ENCODE results near the gene OBSL1.

Gene OBSL1

DNA sequence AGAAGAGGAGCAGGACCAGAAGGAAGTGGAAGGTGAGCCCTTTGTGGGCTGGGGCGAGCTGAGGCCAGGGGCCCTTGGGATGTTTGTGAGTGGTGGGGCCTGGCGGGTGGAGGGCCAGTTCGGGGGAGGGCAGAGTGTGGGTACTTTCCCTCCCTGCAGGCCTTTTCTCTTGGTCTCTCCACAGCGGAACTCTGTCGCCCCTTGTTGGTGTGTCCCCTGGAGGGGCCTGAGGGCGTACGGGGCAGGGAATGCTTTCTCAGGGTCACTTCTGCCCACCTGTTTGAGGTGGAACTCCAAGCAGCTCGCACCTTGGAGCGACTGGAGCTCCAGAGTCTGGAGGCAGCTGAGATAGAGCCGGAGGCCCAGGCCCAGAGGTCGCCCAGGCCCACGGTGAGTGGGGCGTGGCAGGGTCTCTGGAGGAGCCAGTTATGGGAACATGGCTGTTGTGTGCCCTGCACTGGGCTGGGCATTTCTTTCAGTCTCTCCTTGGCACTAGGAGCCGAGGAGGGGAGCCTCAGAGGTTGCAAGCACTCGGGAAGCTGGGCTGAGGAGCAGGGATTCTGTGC lies 37.1 kb upstream of the OBSL1 start:
- TF ChIP-seq, protein P1, sequence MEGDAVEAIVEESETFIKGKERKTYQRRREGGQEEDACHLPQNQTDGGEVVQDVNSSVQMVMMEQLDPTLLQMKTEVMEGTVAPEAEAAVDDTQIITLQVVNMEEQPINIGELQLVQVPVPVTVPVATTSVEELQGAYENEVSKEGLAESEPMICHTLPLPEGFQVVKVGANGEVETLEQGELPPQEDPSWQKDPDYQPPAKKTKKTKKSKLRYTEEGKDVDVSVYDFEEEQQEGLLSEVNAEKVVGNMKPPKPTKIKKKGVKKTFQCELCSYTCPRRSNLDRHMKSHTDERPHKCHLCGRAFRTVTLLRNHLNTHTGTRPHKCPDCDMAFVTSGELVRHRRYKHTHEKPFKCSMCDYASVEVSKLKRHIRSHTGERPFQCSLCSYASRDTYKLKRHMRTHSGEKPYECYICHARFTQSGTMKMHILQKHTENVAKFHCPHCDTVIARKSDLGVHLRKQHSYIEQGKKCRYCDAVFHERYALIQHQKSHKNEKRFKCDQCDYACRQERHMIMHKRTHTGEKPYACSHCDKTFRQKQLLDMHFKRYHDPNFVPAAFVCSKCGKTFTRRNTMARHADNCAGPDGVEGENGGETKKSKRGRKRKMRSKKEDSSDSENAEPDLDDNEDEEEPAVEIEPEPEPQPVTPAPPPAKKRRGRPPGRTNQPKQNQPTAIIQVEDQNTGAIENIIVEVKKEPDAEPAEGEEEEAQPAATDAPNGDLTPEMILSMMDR (IDR thresholded peaks at IDR 0.05) = no peak
- peak overlapping the region in 1 of 2 donors; percentile 36 for H3K27ac ChIP-seq

DNA sequence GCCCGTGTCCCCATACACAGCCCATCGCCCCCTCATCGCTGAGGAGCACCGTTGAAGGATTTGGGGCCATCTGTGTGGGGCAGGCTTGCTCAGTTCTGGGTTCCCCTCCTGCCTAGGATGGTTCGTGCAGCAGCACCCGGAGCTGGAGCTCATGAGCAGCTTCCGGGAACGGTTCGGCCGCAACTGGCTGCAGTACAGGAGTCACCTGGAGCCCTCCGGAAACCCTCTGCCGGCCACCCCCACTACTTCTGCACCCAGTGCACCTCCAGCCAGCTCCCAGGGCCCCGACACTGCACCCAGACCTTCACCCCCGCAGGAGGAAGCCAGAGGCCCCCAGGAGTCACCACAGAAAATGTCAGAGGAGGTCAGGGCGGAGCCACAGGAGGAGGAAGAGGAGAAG lies 36.6 kb upstream of the OBSL1 start:
- no peak overlapping the region for H3K27ac ChIP-seq
- H3K4me3 ChIP-seq = no peak overlapping the region
- DNase-seq (ENCODE audit: low spot score) = no peak
- TF ChIP-seq, protein P1 (IDR thresholded peaks at IDR 0.05) = no peak

More for the DNA sequence above, 37.1 kb upstream of the OBSL1 start:
- no peak for DNase-seq (ENCODE audit: low spot score)
- no peak overlapping the region for H3K4me3 ChIP-seq

DNA sequence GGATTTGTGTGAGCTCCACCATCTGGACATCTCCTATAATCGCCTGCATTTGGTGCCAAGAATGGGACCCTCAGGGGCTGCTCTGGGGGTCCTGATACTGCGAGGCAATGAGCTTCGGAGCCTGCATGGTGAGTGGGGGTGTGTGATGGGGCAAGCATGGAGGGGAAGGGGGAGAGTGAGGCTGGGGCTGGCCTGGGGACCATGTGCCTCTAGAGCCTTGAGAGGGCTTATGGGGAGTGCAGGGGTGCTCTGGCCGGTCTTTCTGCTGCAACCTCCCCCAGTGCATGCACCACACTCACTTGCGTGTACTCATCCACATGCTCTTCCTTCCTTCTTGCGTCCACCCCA lies 34.2 kb upstream of the OBSL1 start:
- TF ChIP-seq, protein P1 (IDR thresholded peaks at IDR 0.05) = no peak
- H3K4me3 ChIP-seq = no peak overlapping the region
- H3K27ac ChIP-seq = peak overlapping the region in 1 of 2 donors; percentile 22
- no peak for DNase-seq (ENCODE audit: low spot score)

DNA sequence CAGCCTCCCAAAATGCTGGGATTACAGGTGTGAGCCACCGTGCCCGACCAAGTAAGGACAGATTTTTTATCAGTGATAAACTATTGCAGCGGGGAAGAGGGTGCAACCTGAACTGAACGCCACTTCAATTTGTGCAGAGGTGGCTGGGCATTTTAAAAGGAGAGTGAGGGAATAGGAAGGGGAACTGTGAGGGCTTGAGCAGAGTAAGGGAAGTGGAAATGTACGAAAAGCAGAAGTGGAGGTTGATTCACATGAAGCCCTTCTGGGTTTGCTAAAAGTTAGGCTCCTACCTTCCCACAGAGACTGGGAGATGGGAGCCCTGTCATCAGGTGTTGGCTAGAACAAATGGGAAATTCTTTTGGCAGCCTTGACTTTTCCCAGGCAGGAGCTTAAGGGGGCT lies 32.4 kb upstream of the OBSL1 start:
- H3K4me3 ChIP-seq = no peak overlapping the region
- H3K27ac ChIP-seq = no peak overlapping the region
- TF ChIP-seq, protein P1 (IDR thresholded peaks at IDR 0.05) = no peak
- no peak for DNase-seq (ENCODE audit: low spot score)

DNA sequence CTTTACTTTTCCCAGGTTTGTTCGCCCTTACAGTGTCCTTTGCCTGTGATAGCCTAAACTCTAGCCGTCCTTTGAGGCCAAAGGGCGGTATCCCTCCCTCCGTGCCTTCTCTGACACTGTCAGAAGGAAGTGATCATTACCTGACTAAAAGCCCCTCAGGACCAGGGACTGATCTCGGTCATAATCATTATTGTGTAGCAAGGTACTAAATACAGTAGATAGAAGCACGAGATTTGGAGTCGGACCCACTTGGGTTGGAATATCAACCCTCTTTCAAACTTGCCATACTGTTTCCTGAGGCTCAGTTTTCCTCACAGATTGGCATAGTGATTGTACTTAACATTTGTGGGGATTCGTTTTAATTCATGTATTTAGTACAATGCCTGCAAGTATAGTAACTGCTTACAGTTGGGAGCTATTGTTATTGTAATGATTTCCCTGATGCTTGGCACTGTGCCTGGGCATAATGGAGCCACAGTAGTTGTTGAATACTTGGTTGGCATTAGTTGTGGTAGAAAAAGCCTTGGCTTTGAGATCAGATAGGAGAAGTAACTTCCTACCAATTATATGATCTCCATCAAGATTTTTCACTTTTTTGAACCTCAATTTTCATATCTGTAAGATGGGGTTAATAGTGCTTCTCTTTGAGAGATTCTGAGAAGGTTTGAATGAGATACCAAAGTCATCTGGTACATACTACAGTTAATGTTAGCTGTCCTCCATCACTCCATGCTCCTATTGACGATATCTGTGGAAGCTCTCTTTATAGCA lies 27.2 kb upstream of the OBSL1 start:
- Histone ChIP-seq H3K4me3 (peak overlapping the region; percentile 83), H3K27ac (peak overlapping the region; percentile 90 to 94)
- no peak for DNase-seq (ENCODE audit: low spot score)
- TF ChIP-seq, protein P1 (IDR thresholded peaks at IDR 0.05) = no peak

DNA sequence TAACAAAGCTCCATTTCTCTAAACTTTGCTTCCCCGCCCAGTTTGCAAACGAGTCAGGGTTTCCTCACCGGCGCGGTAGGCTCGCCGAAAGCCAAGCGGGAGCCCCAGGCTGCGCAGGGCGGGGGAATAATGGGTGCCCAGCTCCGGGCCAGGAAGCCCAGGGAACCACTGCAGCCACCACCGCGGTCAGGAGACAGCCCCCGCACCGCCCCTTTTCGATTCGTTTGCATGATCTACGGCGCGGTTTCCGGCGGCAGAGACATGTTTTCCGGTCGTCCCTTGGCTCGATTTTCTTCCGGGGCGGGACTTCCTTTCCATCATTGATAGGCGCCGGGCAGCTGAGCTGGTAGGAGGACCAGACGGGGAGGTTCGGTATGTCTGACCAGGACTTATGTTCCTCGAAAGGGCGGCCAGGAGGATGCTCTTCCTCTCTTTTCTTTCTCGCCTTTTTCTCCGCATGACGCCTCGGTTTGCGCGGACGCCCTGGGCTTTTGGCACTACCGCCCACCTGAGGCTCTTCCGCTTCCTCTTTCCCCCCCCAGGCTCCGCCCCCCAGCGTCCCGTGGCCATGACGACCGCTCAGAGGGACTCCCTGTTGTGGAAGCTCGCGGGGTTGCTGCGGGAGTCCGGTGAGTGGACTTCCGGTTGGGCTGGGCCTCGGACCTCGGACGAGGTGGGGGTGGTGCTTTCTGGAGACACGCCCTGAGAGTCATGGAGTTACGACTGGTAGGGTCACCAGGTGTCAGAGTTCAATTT lies 26.4 kb upstream of the OBSL1 start, which contains the start of gene STK11IP:
Gene STK11IP (plus strand): TSS at position 306 of the 756 bp plus-strand sequence. CDS start 263 bp downstream, at position 569.
- TF ChIP-seq, protein P1 (IDR thresholded peaks at IDR 0.05) = no peak
- DNase-seq (ENCODE audit: low spot score) = peak; percentile 99
- H3K27ac ChIP-seq = peak within 1 kb of the TSS; percentile 90 to 94
- peak within 1 kb of the TSS; percentile 83 for H3K4me3 ChIP-seq
